Measurements from ENCODE around the gene HOXD8.
A peak's percentile ranks its signal among the peaks of the same experiment; 100 is the strongest.

HOXD8 gene

GRCh38 chr2:176128982-176129796 is at the start of gene HOXD8:
Gene HOXD8, plus strand, starts transcription at chr2:176129705. Its CDS starts 662 bp downstream, at chr2:176130367.
- H3K4me3 ChIP-seq (ENCODE audit: low read depth, low read length), result no peak within 1 kb of the TSS
- DNase-seq (ENCODE audit: low read depth), result no peak

DNA sequence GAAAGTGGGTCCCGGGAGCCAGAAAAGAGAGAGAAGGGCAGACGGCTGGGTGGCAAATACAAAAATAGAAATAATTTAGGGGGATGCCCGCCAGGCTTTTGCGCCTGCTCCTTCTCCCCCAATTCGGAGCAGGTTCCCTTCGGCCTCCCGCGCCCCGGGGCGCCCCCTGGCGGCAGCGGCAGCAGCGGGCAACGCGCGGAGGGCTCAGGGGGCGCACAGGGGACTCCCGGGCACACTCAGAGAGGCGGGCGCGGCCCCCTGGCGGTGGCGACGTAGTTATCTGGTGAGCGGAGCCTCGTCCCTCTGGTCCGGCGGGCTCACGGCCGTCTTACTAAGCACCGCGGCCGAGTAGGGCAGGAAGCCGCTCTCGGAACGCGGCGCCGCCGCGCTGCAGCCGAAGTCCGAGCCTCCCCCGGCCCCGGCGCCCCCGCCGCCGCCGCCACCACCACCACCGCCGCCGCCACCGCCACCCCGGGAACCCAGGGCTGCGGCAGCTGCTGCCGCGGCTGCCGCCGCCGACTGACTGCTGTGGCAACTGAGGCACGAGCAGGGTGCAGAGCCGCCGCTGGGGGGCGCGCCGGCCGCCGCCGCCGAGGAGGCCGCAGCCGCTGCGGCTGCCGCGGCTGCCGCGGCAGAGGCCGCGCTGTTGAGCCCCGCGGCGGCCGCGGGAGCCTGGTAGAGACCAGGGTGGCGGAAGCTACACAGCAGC is 49.5 kb upstream of the HOXD8 start:
- H3K4me3 ChIP-seq (ENCODE audit: low read depth, low read length), result no peak overlapping the region
- TF ChIP-seq CTCF (conservative IDR thresholded peaks at IDR 0.05; ENCODE audit: low read depth, low read length), result peak; percentile 24
- DNase-seq (ENCODE audit: low read depth), result peak; percentile 10

More at GRCh38 chr2:176128982-176129796, at the start of gene HOXD8:
- TF ChIP-seq CTCF (conservative IDR thresholded peaks at IDR 0.05; ENCODE audit: low read depth, low read length), result no peak

DNA sequence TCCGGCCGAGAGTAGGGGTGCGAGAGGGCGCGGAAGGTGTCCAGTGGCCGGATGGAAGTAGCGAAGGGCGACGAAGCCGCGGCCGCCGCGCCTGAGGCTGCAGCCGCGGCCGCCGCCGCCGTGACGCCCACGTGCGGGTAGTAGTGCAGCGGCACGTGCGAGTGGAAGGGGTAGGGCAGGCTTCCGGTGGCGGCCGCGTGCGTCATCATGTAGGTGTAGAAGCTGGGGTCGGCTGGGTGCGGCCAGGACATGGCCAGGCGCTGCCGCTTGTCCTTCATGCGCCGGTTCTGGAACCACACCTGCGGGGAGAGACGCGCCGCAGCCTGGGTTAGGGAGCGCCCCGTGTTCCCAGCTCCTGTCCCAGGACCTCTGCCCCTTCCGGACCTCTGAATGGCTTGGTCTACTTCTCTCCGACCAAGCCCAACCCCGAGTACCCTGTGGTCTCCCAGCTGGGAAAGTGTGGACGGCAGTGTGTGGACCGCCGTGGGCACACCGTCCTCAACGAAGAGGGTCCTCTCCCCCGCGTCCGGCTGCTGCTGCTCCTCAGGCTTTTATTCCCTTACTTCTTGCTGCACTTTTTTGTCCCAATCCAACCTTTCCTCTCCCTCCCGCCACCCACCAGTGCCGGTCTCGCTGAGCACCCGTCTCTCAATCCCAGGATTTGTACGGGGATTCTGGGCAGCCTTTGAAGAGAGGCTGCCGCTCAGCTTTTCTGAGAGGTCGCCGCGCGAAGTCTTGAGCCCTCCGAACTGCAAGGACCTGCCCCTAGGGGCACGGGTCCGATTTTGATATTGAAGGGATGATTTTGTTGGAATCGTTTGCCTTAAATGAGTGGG is 48.7 kb upstream of the HOXD8 start:
- DNase-seq (ENCODE audit: low read depth), result no peak
- no peak overlapping the region for H3K4me3 ChIP-seq (ENCODE audit: low read depth, low read length)
- no peak for TF ChIP-seq CTCF (conservative IDR thresholded peaks at IDR 0.05; ENCODE audit: low read depth, low read length)

DNA sequence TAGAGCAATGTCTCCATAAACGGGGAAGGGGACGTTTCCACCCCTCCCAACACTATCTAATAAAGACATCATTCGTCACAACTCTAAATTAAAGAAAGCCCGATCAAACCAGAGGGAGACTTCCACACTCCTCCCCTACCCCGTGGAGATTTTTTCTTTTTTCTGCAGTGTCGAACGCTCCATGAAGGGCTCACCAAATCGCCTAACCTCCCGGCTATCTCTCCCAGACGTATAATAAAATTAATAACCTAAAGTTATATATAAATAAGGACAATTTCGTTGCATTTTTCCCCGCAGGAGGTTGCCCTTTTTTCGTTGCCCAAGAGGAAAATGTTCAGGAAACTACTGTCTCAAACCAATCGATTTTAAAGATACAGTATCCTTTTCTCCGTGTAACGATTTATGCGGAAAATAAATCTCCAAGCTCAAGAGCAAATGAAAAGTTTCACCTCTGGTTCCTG is 48.1 kb upstream of the HOXD8 start:
- H3K4me3 ChIP-seq (ENCODE audit: low read depth, low read length), result no peak overlapping the region
- DNase-seq (ENCODE audit: low read depth), result no peak
- no peak for TF ChIP-seq CTCF (conservative IDR thresholded peaks at IDR 0.05; ENCODE audit: low read depth, low read length)

DNA sequence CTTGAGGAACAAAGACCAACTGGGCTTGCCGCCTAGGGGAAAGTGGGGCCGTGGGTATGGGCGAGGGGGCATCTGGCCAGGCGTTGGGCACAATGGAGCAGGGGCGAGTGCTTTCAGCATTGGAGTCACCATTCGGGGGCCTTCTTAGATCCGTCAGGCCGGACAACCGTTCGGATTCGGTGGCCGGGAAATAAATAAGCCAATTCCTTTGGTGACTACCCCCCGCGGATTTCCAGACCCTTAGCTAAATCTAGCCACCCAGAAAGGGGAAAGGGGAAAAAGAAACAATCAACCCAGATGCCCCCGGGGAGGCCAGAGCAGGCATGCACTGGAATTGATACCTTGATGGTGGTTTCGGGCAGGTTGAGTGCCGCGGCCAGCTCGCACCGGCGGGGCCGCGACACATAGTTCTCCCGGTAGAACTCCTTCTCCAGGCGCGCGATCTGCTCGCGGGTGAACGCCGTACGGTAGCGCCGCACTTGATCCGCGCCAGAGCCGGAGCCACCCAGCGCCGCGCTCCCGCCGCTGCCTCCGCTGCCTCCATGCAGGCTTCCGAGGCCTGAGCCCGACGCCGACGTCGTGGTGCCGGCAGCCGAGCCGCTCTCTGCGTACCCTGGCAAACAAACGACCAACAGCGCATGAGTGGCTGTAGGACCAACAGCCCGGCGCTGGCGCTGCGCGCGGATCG is 47.5 kb upstream of the HOXD8 start:
- DNase-seq (ENCODE audit: low read depth), result no peak
- no peak for TF ChIP-seq CTCF (conservative IDR thresholded peaks at IDR 0.05; ENCODE audit: low read depth, low read length)
- no peak overlapping the region for H3K4me3 ChIP-seq (ENCODE audit: low read depth, low read length)

DNA sequence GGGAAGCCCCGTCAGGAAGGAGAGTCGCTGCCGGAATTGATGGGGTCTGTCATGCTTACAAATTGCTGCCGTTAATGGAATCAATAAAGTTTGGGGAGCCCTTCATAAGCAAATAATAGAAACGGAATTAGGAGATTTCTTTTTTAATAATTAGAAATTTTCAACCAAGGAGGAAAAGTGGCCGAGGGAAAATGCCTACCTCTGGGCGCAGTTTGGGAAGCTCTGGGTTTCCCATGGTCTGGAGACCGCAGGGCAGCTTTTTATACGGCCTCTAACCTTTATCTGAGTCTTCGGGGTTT is 47.0 kb upstream of the HOXD8 start:
- DNase-seq (ENCODE audit: low read depth), result no peak
- no peak overlapping the region for H3K4me3 ChIP-seq (ENCODE audit: low read depth, low read length)
- TF ChIP-seq CTCF (conservative IDR thresholded peaks at IDR 0.05; ENCODE audit: low read depth, low read length), result no peak

All from choroid plexus epithelial cell (primary cell).